IMR-90 (cell line): ENCODE results near the gene ITGB1BP1. TPM values are rescaled to one million over a fixed set of nuclear protein-coding genes. Genes with fewer than 3 reads are reported as not detected.

ENCODE experiments used
- ATAC-seq: fragments of 200-7000 bp; cut with Tn5 transposase; 2 replicates; pipeline ENCODE4 v1.9.1; 2020; ENCODE audit warnings: low read depth, mild to moderate bottlenecking, moderate library complexity
- BruUV-seq: library from RNA; stranded (reverse); fragments of 400-500 nt; replicated peaks from 2 replicates; lab custom pipeline; 2021; lab: Mats Ljungman, UMichigan
- CTCF ChIA-PET: fragments of 300-600 bp; formaldehyde crosslinking; extraction: SDS; loops from one replicate; lab custom pipeline; 2021; ENCODE audit warnings: antibody characterized with exemption; lab: Yijun Ruan, JAX
- POLR2A ChIA-PET: fragments of 300-600 bp; sonication (Branson Sonifier 250); formaldehyde crosslinking; loops from one replicate; lab custom pipeline; 2022; ENCODE audit warnings: antibody characterized with exemption; ENCODE audit not compliant: unreplicated experiment; lab: Charles Lee
- DNase-seq: peaks from one replicate; pipeline ENCODE4 v3.0.0; 2013
- H2AFZ ChIP-seq: replicated peaks from 2 replicates; pipeline ENCODE3; 2013; ENCODE audit warnings: low read length, mild to moderate bottlenecking; ENCODE audit not compliant: poor library complexity
- H2AK5ac ChIP-seq: 2 replicates; pipeline ENCODE4 v1.6.1; 2013; ENCODE audit warnings: low read depth, low read length, inconsistent platforms
- H2AK9ac ChIP-seq: replicated peaks from 2 replicates; pipeline ENCODE3; 2013; ENCODE audit warnings: mild to moderate bottlenecking, low read depth, low read length, moderate library complexity; ENCODE audit not compliant: poor library complexity
- H2BK120ac ChIP-seq: 2 replicates; pipeline ENCODE4 v1.6.1; 2013; ENCODE audit warnings: low read depth, low read length, inconsistent platforms
- H2BK15ac ChIP-seq: 3 replicates; pipeline ENCODE4 v1.6.1; 2013; ENCODE audit warnings: low read depth, low read length, inconsistent platforms
- H2BK20ac ChIP-seq: 2 replicates; pipeline ENCODE4 v1.6.1; 2013; ENCODE audit warnings: low read depth, mild to moderate bottlenecking, inconsistent platforms, low read length, moderate library complexity
- H2BK5ac ChIP-seq: 2 replicates; pipeline ENCODE4 v1.6.1; 2013; ENCODE audit warnings: mild to moderate bottlenecking, low read depth, low read length, inconsistent platforms; ENCODE audit not compliant: poor library complexity, severe bottlenecking
- H3K14ac ChIP-seq: replicated peaks from 2 replicates; pipeline ENCODE4 v1.6.1; 2013; ENCODE audit warnings: low read depth, low read length, inconsistent platforms
- H3K18ac ChIP-seq: 2 replicates; pipeline ENCODE4 v1.6.1; 2013; ENCODE audit warnings: low read depth, low read length, control low read depth
- H3K23ac ChIP-seq: 2 replicates; pipeline ENCODE4 v1.6.1; 2013; ENCODE audit warnings: low read depth, low read length, inconsistent platforms
- H3K27ac ChIP-seq: 2 replicates; pipeline ENCODE4 v1.5.1; 2013; ENCODE audit warnings: mild to moderate bottlenecking, control low read depth, low read length; ENCODE audit not compliant: insufficient read depth
- H3K27me3 ChIP-seq: 2 replicates; pipeline ENCODE4 v1.6.1; 2013; ENCODE audit warnings: low read length; ENCODE audit not compliant: control insufficient read depth, insufficient read depth
- H3K36me3 ChIP-seq: 2 replicates; pipeline ENCODE4 v1.6.1; 2013; ENCODE audit warnings: low read length, mixed read lengths; ENCODE audit not compliant: control insufficient read depth, insufficient read depth
- H3K4ac ChIP-seq: 2 replicates; pipeline ENCODE4 v1.6.1; 2013; ENCODE audit warnings: low read depth, low read length, inconsistent platforms
- H3K4me1 ChIP-seq: 2 replicates; pipeline ENCODE4 v1.6.1; 2013; ENCODE audit warnings: low read length, mixed read lengths; ENCODE audit not compliant: control insufficient read depth, insufficient read depth
- H3K4me2 ChIP-seq: 2 replicates; pipeline ENCODE4 v1.6.1; 2013; ENCODE audit warnings: low read depth, mild to moderate bottlenecking, control low read depth, low read length, moderate library complexity
- H3K4me3 ChIP-seq: 2 replicates; pipeline ENCODE4 v1.5.1; 2013; ENCODE audit warnings: low read depth, mild to moderate bottlenecking, control low read depth, low read length, moderate library complexity; ENCODE audit not compliant: insufficient read depth
- H3K56ac ChIP-seq: 2 replicates; pipeline ENCODE4 v1.6.1; 2013; ENCODE audit warnings: low read length, inconsistent platforms; ENCODE audit not compliant: insufficient read depth; ENCODE audit errors: extremely low read depth
- H3K79me1 ChIP-seq, 2 experiments: 2 replicates each; pipeline ENCODE4 v1.6.1; 2013; ENCODE audit warnings: low read length in 2 of 2, inconsistent platforms in 1 of 2, low read depth in 1 of 2
- H3K9ac ChIP-seq: 2 replicates; pipeline ENCODE4 v1.6.1; 2013; ENCODE audit warnings: low read depth, low read length, control low read depth
- H3K9me1 ChIP-seq: 2 replicates; pipeline ENCODE4 v1.6.1; 2013; ENCODE audit warnings: low read length, inconsistent platforms; ENCODE audit not compliant: insufficient read depth
- H3K9me3 ChIP-seq: 2 replicates; pipeline ENCODE4 v1.6.1; 2013; ENCODE audit warnings: low read length; ENCODE audit not compliant: control insufficient read depth, insufficient read depth
- H4K20me1 ChIP-seq: 2 replicates; pipeline ENCODE4 v1.6.1; 2013; ENCODE audit warnings: low read length, inconsistent platforms; ENCODE audit not compliant: insufficient read depth
- H4K5ac ChIP-seq: 2 replicates; pipeline ENCODE4 v1.6.1; 2013; ENCODE audit warnings: mild to moderate bottlenecking, low read depth, low read length, control low read depth
- H4K8ac ChIP-seq, 2 experiments: 2 replicates each; pipeline ENCODE4 v1.6.1; 2013; ENCODE audit warnings: low read depth in 2 of 2, low read length in 2 of 2, control low read depth in 1 of 2, inconsistent platforms in 1 of 2
- H4K91ac ChIP-seq: 2 replicates; pipeline ENCODE4 v1.6.1; 2013; ENCODE audit warnings: low read depth, low read length, inconsistent platforms; ENCODE audit not compliant: insufficient read depth
- BHLHE40 ChIP-seq: fragments of 150-350 bp; IDR thresholded peaks from 2 replicates; pipeline ENCODE4 v1.6.1; 2016; ENCODE audit warnings: mild to moderate bottlenecking, low read depth, low read length
- CEBPB ChIP-seq: IDR thresholded peaks from 2 replicates; pipeline ENCODE4 v1.6.1; 2012; ENCODE audit warnings: low read depth, low read length, improper control_type of control experiment
- CHD1 ChIP-seq: IDR thresholded peaks from 2 replicates; pipeline ENCODE4 v1.6.1; 2012; ENCODE audit warnings: low read depth, low read length, improper control_type of control experiment
- CTCF ChIP-seq: conservative IDR thresholded peaks from 2 replicates; pipeline ENCODE4 v1.5.1; 2012; ENCODE audit warnings: mild to moderate bottlenecking, low read depth, low read length, improper control_type of control experiment
- ELK1 ChIP-seq: fragments of 150-350 bp; IDR thresholded peaks from 2 replicates; pipeline ENCODE4 v1.6.1; 2016; ENCODE audit warnings: low read depth, mild to moderate bottlenecking, low read length, moderate library complexity, borderline replicate concordance
- FOS ChIP-seq: fragments of 150-350 bp; IDR thresholded peaks from 2 replicates; pipeline ENCODE4 v1.6.1; 2016; ENCODE audit warnings: low read depth, low read length
- MAFK ChIP-seq: IDR thresholded peaks from 2 replicates; pipeline ENCODE4 v1.6.1; 2012; ENCODE audit warnings: low read depth, low read length, improper control_type of control experiment
- MAZ ChIP-seq: IDR thresholded peaks from 2 replicates; pipeline ENCODE4 v1.6.1; 2012; ENCODE audit warnings: low read depth, mild to moderate bottlenecking, low read length, improper control_type of control experiment, moderate library complexity, borderline replicate concordance
- MXI1 ChIP-seq: IDR thresholded peaks from 2 replicates; pipeline ENCODE4 v1.6.1; 2012; ENCODE audit warnings: low read depth, mild to moderate bottlenecking, low read length, moderate library complexity, borderline replicate concordance
- NFE2L2 ChIP-seq: fragments of 150-350 bp; IDR thresholded peaks from 2 replicates; pipeline ENCODE4 v1.6.1; 2016; ENCODE audit warnings: low read depth, mild to moderate bottlenecking, low read length
- POLR2A ChIP-seq: IDR thresholded peaks from 2 replicates; pipeline ENCODE4 v1.6.1; 2012; ENCODE audit warnings: mild to moderate bottlenecking, low read depth, low read length
- RAD21 ChIP-seq: IDR thresholded peaks from 2 replicates; pipeline ENCODE4 v1.6.1; 2012; ENCODE audit warnings: low read length, improper control_type of control experiment
- RCOR1 ChIP-seq: IDR thresholded peaks from 2 replicates; pipeline ENCODE4 v1.6.1; 2012; ENCODE audit warnings: mild to moderate bottlenecking, low read length, improper control_type of control experiment; ENCODE audit not compliant: insufficient replicate concordance
- RFX5 ChIP-seq: IDR thresholded peaks from 2 replicates; pipeline ENCODE4 v1.8.0; 2012; ENCODE audit warnings: low read depth, mild to moderate bottlenecking, low read length, moderate library complexity
- SMC3 ChIP-seq: fragments of 150-350 bp; IDR thresholded peaks from 2 replicates; pipeline ENCODE4 v1.6.1; 2016; ENCODE audit warnings: low read depth, mild to moderate bottlenecking, antibody characterized with exemption, low read length, moderate library complexity
- USF2 ChIP-seq: fragments of 150-350 bp; IDR thresholded peaks from 2 replicates; pipeline ENCODE4 v1.6.1; 2017; ENCODE audit warnings: mild to moderate bottlenecking, antibody characterized with exemption, low read length, low read depth
- WGBS, 2 experiments: methylation state at CpG; one replicate each; pipeline versions ENCODE4 v1.1.5 to v1.1.7; 2013; ENCODE audit warnings: missing lambda C conversion rate in 2 of 2; ENCODE audit not compliant: insufficient read length in 1 of 2; ENCODE audit errors: extremely low coverage in 2 of 2; 5-methylcytosine and 5-hydroxymethylcytosine counted together
- dilution Hi-C: fragments of 300-500 bp; cut with HindIII; formaldehyde crosslinking; loops from one replicate; pipeline ENCODE4 v1.14.3; 2018; ENCODE audit warnings: low sequenced_read_pairs; ENCODE audit not compliant: unreplicated experiment
- in situ Hi-C: fragments of 300-500 bp; cut with MboI; formaldehyde crosslinking; loops from 3 replicates; pipeline ENCODE4 v1.14.3; 2019; ENCODE audit warnings: low sequenced_read_pairs, inconsistent platforms, mixed read lengths
- intact Hi-C: fragments of 100-400 bp; cut with micrococcal nuclease; formaldehyde crosslinking; loops from 2 replicates; pipeline ENCODE4 v1.10.0; 2022
- polyA plus RNA-seq, 3 experiments: library from polyadenylated mRNA; depleted of rRNA; stranded (reverse); fragments of >200 nt; gene quantifications; 2 replicates each; pipeline ENCODE4 v1.2.3, GENCODE V29; 2012; ENCODE audit warnings: low replicate concordance in 1 of 3
- total RNA-seq: library from RNA; depleted of rRNA; stranded (reverse); fragments of >200 nt; gene quantifications from 2 replicates; pipeline ENCODE4 v1.2.3, GENCODE V29; 2012

The ITGB1BP1 gene
- total and polyA plus RNA-seq, 2 of the 4 experiments (the other 2 are of a cell fraction) = 48.6 to 88.1 TPM

GRCh38 chr2:9416267-9416961 is 6.9 kb downstream of the ITGB1BP1 start:
- Histone ChIP-seq H4K5ac (no peak overlapping the region; the same call in 1 of the 2 replicates), H2AK9ac (no peak overlapping the region), H2BK15ac (no peak overlapping the region), H3K56ac (no peak overlapping the region), H4K91ac (no peak overlapping the region), H3K27ac (no peak overlapping the region), H2AFZ (no peak overlapping the region), H3K4me2 (no peak overlapping the region), H3K9ac (no peak overlapping the region), H4K20me1 (peaks cover 16% of the 10 kb centered on the region; the same call in 1 of the 2 replicates), H2BK120ac (no peak overlapping the region), H3K23ac (no peak overlapping the region), H3K18ac (no peak overlapping the region), H3K4ac (no peak overlapping the region), H3K9me1 (peaks cover 5% of the 10 kb centered on the region), H4K8ac (no peak overlapping the region), H3K9me3 (no peaks in the 10 kb centered on the region), H3K4me1 (peaks cover 4% of the 10 kb centered on the region; the same call in 1 of the 2 replicates), H3K27me3 (no peaks in the 10 kb centered on the region), H2BK5ac (no peak overlapping the region), H3K36me3 (peaks cover 16% of the 10 kb centered on the region), H3K14ac (no peak overlapping the region), H2AK5ac (no peak overlapping the region), H2BK20ac (no peak overlapping the region), H3K4me3 (no peak overlapping the region), H3K79me1 (peaks cover 22 to 82% of the 10 kb centered on the region in 2 experiments)
- DNase-seq (no peak), ATAC-seq (no peak)
- in situ Hi-C loops = no loop called here
- no peak for TF ChIP-seq RAD21
- TF ChIP-seq CEBPB = no peak
- no peak for TF ChIP-seq POLR2A
- TF ChIP-seq ELK1 = no peak
- TF ChIP-seq RCOR1 = no peak
- TF ChIP-seq BHLHE40 = no peak
- no peak for TF ChIP-seq MAZ
- no peak for TF ChIP-seq MAFK
- no peak for TF ChIP-seq SMC3
- TF ChIP-seq USF2 = no peak
- no peak for TF ChIP-seq CHD1
- TF ChIP-seq FOS = no peak
- TF ChIP-seq MXI1 = no peak
- TF ChIP-seq RFX5 = no peak
- TF ChIP-seq CTCF = no peak
- TF ChIP-seq NFE2L2 = no peak
- 89% methylated on average over 3 of the region's 9 CpGs; no CpG with 5 or more reads in 1 of the 2 experiments for WGBS, 2 experiments
- POLR2A ChIA-PET = no interaction called here
- intact Hi-C loops = no loop called here
- CTCF ChIA-PET = no interaction called here
- dilution Hi-C loops = no loop called here
- no TSS peak for BruUV-seq
